DLD1 (cell line): Measurements from ENCODE around the gene DGKB.

Experiments used
- in situ Hi-C: cut with HindIII; loops from 2 replicates; pipeline ENCODE4 v1.10.0; 2017; ENCODE audit warnings: low sequenced_read_pairs

The DGKB gene

GRCh38 chr7:14825912-14826311 lies 76.6 kb downstream of the DGKB start:
- in situ Hi-C loops: no loop called here

GRCh38 chr7:14822481-14822854 lies 80.1 kb downstream of the DGKB start:
- in situ Hi-C loops: no loop called here

- in situ Hi-C loops: no loop called here
Observed at GRCh38 chr7:14821757-14822480, 80.6 kb downstream of the DGKB start.

GRCh38 chr7:14818871-14819270 lies 83.7 kb downstream of the DGKB start:
- in situ Hi-C loops: no loop called here

GRCh38 chr7:14817829-14818614 lies 84.5 kb downstream of the DGKB start:
- in situ Hi-C loops: no loop called here

- in situ Hi-C loops: no loop called here
Observed at GRCh38 chr7:14807507-14807906, 95.0 kb downstream of the DGKB start.

GRCh38 chr7:14806891-14807290 lies 95.7 kb downstream of the DGKB start:
- in situ Hi-C loops: no loop called here

GRCh38 chr7:14805105-14805719 lies 97.3 kb downstream of the DGKB start:
- in situ Hi-C loops: no loop called here

- in situ Hi-C loops: no loop called here
Observed at GRCh38 chr7:14800664-14801063, 101.9 kb downstream of the DGKB start.

- in situ Hi-C loops: no loop called here
Observed at GRCh38 chr7:14793151-14793550, 109.4 kb downstream of the DGKB start.

- in situ Hi-C loops: no loop called here
Observed at GRCh38 chr7:14787551-14787950, 115.0 kb downstream of the DGKB start.

- in situ Hi-C loops: no loop called here
Observed at GRCh38 chr7:14786314-14786895, 116.1 kb downstream of the DGKB start.

- in situ Hi-C loops: no loop called here
Observed at GRCh38 chr7:14777806-14778205, 124.7 kb downstream of the DGKB start.

GRCh38 chr7:14776266-14776665 lies 126.3 kb downstream of the DGKB start:
- in situ Hi-C loops: no loop called here

GRCh38 chr7:14773729-14774271 lies 128.8 kb downstream of the DGKB start:
- in situ Hi-C loops: no loop called here

- in situ Hi-C loops: no loop called here
Observed at GRCh38 chr7:14770614-14771013, 131.9 kb downstream of the DGKB start.

GRCh38 chr7:14769261-14769660 lies 133.3 kb downstream of the DGKB start:
- in situ Hi-C loops: no loop called here

GRCh38 chr7:14767716-14768425 lies 134.7 kb downstream of the DGKB start:
- in situ Hi-C loops: no loop called here

- in situ Hi-C loops: no loop called here
Observed at GRCh38 chr7:14766747-14767146, 135.8 kb downstream of the DGKB start.

GRCh38 chr7:14765731-14766130 lies 136.8 kb downstream of the DGKB start:
- in situ Hi-C loops: no loop called here

- in situ Hi-C loops: no loop called here
Observed at GRCh38 chr7:14762561-14762960, 140.0 kb downstream of the DGKB start.
